Lower leg skin (tissue), 3 donors: Measurements from ENCODE around the gene OTUB1.

Experiments used
- POLR2A ChIP-seq, 2 donors: fragments of 450-650 bp; IDR thresholded peaks; one replicate each; pipeline ENCODE4 v1.6.1; 2016 to 2017; ENCODE audit warnings: antibody characterized with exemption in 2 of 2, mild to moderate bottlenecking in 1 of 2, moderate library complexity in 1 of 2
- TF ChIP-seq, protein P1 (sequence below), 3 donors: fragments of 450-650 bp; IDR thresholded peaks; one replicate each; pipeline ENCODE4 v1.5.1; 2016; ENCODE audit warnings: antibody characterized with exemption in 3 of 3, mild to moderate bottlenecking in 3 of 3, moderate library complexity in 2 of 3

GRCh38 chr11:63979426-63979825 lies 6.8 kb upstream of the OTUB1 start:
- TF ChIP-seq, protein P1, sequence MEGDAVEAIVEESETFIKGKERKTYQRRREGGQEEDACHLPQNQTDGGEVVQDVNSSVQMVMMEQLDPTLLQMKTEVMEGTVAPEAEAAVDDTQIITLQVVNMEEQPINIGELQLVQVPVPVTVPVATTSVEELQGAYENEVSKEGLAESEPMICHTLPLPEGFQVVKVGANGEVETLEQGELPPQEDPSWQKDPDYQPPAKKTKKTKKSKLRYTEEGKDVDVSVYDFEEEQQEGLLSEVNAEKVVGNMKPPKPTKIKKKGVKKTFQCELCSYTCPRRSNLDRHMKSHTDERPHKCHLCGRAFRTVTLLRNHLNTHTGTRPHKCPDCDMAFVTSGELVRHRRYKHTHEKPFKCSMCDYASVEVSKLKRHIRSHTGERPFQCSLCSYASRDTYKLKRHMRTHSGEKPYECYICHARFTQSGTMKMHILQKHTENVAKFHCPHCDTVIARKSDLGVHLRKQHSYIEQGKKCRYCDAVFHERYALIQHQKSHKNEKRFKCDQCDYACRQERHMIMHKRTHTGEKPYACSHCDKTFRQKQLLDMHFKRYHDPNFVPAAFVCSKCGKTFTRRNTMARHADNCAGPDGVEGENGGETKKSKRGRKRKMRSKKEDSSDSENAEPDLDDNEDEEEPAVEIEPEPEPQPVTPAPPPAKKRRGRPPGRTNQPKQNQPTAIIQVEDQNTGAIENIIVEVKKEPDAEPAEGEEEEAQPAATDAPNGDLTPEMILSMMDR (IDR thresholded peaks at IDR 0.05), result no peak
- no peak for TF ChIP-seq POLR2A (IDR thresholded peaks at IDR 0.05)
